GM18907 (cell line): ENCODE results near the gene MIOX.
"Not testable (repeated sequence)": the region's sequence is repeated elsewhere in the genome, so short reads cannot be mapped to it uniquely, and the experiment has no call there.

Experiments
- ATAC-seq: cut with Tn5 transposase; IDR thresholded peaks from one replicate; pipeline ENCODE4 v1.9.1; 2021; ENCODE audit warnings: mild to moderate bottlenecking, moderate library complexity; ENCODE audit not compliant: unreplicated experiment

Gene MIOX

GRCh38 chr22:50527921-50528681 lies 41.4 kb downstream of the MIOX start:
- ATAC-seq = no peak

DNA sequence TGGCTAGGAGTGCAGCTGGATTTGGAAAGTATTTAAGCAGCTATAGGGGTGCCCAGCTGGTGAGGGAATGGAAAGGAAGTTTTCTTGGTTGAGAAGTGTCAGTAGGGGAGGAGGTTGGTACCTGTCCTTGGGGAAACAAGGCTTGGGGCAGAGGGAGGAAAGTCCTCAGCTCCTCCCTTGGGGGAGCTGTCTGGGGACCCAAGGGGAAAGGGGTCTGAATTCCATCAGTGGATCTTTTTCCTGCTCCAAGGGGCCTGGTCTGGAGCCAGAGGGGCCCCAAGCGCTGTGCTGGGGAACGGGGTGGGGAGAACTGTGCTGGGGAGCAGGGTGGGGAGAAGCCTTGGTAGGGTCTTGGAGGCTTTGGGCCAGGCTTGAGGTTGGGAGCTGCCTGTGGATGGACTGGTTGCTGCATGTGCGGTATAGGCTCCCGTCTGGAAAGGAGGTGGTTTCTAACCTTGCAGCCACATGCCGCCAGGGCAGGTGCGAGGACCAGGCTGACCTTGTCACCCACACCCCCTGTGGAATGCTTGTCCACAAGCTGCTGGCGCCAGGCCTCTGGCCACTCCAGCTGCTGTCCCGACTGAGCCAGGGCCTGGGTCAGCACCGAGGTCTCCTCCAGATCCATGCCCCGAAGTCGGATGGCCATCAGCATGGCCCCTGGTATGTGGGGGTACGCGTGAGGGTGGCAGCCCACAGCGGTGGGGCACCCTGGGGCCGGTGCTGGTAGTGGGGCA lies 42.2 kb downstream of the MIOX start:
- no peak for ATAC-seq

GRCh38 chr22:50529416-50529896 lies 42.8 kb downstream of the MIOX start:
- no peak for ATAC-seq

DNA sequence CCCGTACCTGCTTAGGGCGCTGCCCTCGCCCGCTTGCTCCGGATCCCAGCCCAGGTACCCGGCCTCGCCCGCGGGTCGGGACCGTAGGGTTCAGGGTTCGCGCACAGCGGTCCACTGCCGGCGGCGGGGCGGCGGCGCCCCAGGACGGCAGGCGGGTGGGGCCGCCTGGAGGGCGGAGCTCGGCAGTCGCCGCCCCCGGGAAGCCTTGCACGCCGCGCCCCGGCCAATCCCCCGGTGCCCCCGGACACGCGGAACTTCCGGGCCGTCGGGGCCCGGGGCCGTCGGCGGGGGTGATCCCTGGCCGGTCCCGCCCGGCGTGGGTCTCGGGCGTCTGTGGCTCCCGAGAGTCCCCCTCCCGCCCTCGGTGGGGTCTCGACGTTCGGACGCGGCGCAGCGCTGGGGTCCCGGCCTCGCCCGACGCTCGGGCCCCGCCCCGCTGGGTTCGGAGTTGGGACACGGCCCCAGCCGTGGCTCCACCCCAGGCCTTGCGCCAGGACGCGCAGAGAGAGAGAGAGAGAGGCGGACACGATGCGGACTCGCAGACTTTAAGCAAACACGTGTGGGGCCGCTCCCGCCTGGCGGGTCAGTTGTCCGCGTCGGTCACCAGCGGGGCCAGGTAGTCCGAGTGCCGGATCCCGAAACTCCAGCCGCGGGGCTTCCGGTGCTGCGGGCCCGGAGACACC lies 43.4 kb downstream of the MIOX start, which contains the start of gene TYMP:
Gene TYMP, minus strand, starts transcription at position 116 of the 683 bp plus-strand sequence. CDS start 303 bp downstream, outside the sequence.
- peak; percentile 21 for ATAC-seq

GRCh38 chr22:50530580-50530876 lies 43.9 kb downstream of the MIOX start:
- ATAC-seq = no peak

- ATAC-seq = no peak
Observed at GRCh38 chr22:50530877-50531545, 44.4 kb downstream of the MIOX start.

GRCh38 chr22:50531546-50531961 lies 44.9 kb downstream of the MIOX start:
- no peak for ATAC-seq

- ATAC-seq = no peak
Observed at GRCh38 chr22:50531962-50532674, 45.5 kb downstream of the MIOX start.

GRCh38 chr22:50532824-50533796 lies 46.5 kb downstream of the MIOX start:
- ATAC-seq = no peak

DNA sequence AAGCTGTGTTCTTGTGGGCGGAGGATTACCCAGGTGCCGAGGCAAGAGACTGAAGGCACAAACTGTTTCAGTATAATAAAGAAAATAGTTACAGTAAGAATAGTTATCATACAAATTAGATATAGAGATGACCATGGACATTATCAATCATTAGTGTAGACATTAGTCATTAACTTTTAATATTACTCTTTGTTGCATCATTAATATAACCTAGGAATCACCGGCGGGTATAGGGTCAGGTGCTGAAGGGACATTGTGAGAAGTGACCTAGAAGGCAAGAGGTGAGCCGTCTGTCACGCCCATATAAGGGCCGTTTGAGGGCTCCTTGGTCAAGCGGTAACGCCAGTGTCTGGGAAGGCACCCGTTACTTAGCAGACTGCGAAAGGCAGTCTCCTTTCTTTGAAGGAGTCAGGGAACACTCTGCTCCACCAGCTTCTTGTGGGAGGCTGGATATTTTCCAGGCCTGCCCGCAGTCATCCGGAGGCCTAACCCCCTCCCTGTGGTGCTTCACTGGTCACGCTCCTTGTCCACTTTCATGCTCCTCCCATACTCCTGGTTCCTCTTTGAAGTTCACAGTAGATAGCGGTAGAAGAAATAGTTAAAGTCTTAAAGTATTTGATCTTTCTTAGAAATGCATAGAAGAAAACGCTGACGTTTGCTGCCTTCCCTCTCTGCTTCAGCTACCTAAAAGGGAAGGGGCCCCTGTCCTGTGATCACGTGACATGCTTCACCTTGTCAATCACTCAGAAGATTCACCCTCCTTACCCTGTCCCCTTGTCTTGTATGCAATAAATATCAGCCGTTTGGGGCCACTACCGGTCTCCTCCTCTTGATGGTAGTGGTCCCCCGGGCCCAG lies 47.4 kb downstream of the MIOX start:
- not testable (repeated sequence) for ATAC-seq

DNA sequence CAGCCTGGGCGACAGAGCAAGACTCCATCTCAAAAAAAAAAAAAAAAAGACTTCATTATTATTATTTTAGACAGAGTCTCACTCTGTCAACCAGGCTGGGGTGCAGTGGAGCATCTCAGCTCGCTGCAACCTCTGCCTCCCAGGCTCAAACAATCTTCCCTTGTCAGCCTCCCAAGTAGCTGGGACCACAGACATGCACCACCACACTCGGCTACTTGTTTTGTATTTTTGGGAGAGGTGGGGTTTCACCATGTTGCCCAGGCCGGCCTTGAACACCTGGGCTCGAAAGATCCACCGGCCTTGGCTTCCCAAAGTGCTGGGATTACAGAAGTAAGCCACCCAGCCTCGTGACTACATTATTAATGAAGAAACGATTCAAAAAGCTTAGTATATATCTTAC lies 48.5 kb downstream of the MIOX start:
- ATAC-seq = no peak

- ATAC-seq = no peak
Observed at GRCh38 chr22:50536226-50536625, 49.6 kb downstream of the MIOX start.

GRCh38 chr22:50537765-50538164 lies 51.1 kb downstream of the MIOX start:
- ATAC-seq = no peak
